ENCODE results near the gene KIR3DL1.

The KIR3DL1 gene

DNA sequence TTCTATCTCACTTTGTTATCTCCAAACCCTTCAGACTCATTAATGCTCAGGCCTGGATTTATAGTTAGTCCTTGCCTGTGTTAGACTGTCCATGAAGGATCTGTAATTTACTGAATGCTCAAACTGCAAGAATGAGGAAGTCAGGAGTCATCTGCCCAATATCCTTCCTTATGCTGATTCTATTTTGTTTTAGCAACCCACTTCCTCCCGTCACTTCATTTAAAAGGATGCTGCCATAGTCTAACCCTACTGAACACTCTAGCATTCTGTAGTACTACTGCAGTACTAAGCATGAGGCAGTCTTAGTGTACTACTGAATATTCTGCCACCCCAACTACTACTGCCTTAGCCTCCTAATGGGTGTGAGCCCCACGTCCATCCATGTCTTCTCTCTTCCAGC is 59.2 kb downstream of the KIR3DL1 start:
- FAIRE-seq (no peak), DNase-seq (ENCODE audit: extremely low spot score, insufficient read length, low read depth) (no peak)

DNA sequence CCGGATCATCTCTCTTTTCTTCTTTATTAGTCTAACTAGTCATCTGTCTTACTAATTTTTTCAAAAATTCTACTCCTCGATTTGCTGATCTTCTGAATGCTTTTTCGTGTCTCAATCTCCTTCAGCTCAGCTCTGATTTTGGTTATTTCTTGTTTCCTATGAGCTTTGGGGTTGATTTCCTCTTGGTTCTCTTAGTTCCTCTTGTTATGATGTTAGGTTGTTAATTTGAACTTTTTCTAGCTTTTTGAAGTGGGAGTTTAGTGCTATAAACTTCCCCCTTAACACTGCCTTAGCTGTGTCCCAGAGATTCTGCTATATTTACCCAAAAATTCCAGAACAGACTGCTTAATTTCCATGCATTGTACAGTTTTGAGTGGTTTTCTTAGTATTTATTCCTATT is 61.2 kb downstream of the KIR3DL1 start:
- FAIRE-seq (no peak), DNase-seq (ENCODE audit: extremely low spot score, insufficient read length, low read depth) (no peak)
